H1 (cell line): Measurements from ENCODE around the gene SAMMSON. TPM values are rescaled to one million over a fixed set of nuclear protein-coding genes. Genes with fewer than 3 reads are reported as not detected.

ENCODE experiments used
- CTCF ChIA-PET: fragments of 300-600 bp; sonication (Branson Sonifier 250); formaldehyde crosslinking; loops from one replicate; lab custom pipeline; 2021; ENCODE audit not compliant: partially characterized antibody; lab: Charles Lee
- POLR2A ChIA-PET: fragments of 300-600 bp; sonication (Branson Sonifier 250); formaldehyde crosslinking; loops from one replicate; lab custom pipeline; 2021; ENCODE audit warnings: inconsistent platforms; ENCODE audit not compliant: partially characterized antibody; lab: Charles Lee
- DNase-seq, 2 experiments: peaks; one replicate each; pipeline versions ENCODE4 v3.0.0 to v3.0.0-alpha.2; 2010 to 2022; ENCODE audit warnings: low spot score in 2 of 2, low read depth in 1 of 2, mixed read lengths in 1 of 2
- FAIRE-seq: peaks from 2 replicates; lab custom pipeline; 2011; peaks lifted over from hg19 to GRCh38; lab: Jason Lieb, UNC
- H2AFZ ChIP-seq: 2 replicates; pipeline ENCODE4 v1.8.1; 2012; ENCODE audit warnings: low read length, inconsistent platforms
- H2AK5ac ChIP-seq: 2 replicates; pipeline ENCODE4 v1.6.1; 2013; ENCODE audit warnings: low read depth, low read length
- H2BK120ac ChIP-seq: replicated peaks from 2 replicates; pipeline ENCODE3; 2013; ENCODE audit warnings: low read depth, low read length, inconsistent platforms
- H2BK12ac ChIP-seq: 2 replicates; pipeline ENCODE4 v1.6.1; 2013; ENCODE audit warnings: low read depth, low read length
- H2BK15ac ChIP-seq: 2 replicates; pipeline ENCODE4 v1.6.1; 2013; ENCODE audit warnings: low read length
- H2BK20ac ChIP-seq: 2 replicates; pipeline ENCODE4 v1.6.1; 2013; ENCODE audit warnings: low read length
- H2BK5ac ChIP-seq: 2 replicates; pipeline ENCODE4 v1.6.1; 2013; ENCODE audit warnings: low read depth, low read length
- H3K14ac ChIP-seq: 2 replicates; pipeline ENCODE4 v1.6.1; 2013; ENCODE audit warnings: inconsistent platforms; ENCODE audit not compliant: insufficient read length
- H3K18ac ChIP-seq: 2 replicates; pipeline ENCODE4 v1.6.1; 2013; ENCODE audit warnings: low read length; ENCODE audit errors: extremely low read depth
- H3K23ac ChIP-seq: 2 replicates; pipeline ENCODE4 v1.6.1; 2013; ENCODE audit warnings: inconsistent platforms; ENCODE audit not compliant: insufficient read length
- H3K23me2 ChIP-seq: 2 replicates; pipeline ENCODE4 v1.6.1; 2013; ENCODE audit warnings: low read depth, low read length
- H3K27ac ChIP-seq: 2 replicates; pipeline ENCODE4 v1.6.1; 2011; ENCODE audit warnings: low read depth, low read length, inconsistent platforms
- H3K27me3 ChIP-seq, 4 experiments: replicated peaks in 1 of 4; 1 replicate in 1 of 4; 2 replicates in 3 of 4; pipeline versions ENCODE4 v1.6.1 to v1.8.1; 2011 to 2013; ENCODE audit warnings: low read length in 3 of 4, mild to moderate bottlenecking in 3 of 4, inconsistent platforms in 2 of 4, mixed read lengths in 2 of 4, moderate library complexity in 1 of 4; ENCODE audit not compliant: control insufficient read depth in 3 of 4, insufficient read depth in 3 of 4; ENCODE audit errors: extremely low read depth in 1 of 4
- H3K36me3 ChIP-seq, 4 experiments: 2 replicates each; pipeline versions ENCODE4 v1.6.1 to v1.8.1; 2011 to 2013; ENCODE audit warnings: mild to moderate bottlenecking in 4 of 4, low read length in 3 of 4, moderate library complexity in 2 of 4, control low read depth in 1 of 4, inconsistent platforms in 1 of 4; ENCODE audit not compliant: insufficient read depth in 4 of 4, control insufficient read depth in 2 of 4
- H3K4ac ChIP-seq: replicated peaks from 2 replicates; pipeline ENCODE3; 2013; ENCODE audit warnings: low read length, low read depth, mixed read lengths, inconsistent platforms; ENCODE audit not compliant: insufficient read length
- H3K4me1 ChIP-seq, 4 experiments: replicated peaks in 1 of 4; 1 replicate in 1 of 4; 2 replicates in 3 of 4; pipeline versions ENCODE4 v1.6.1 to v1.8.1; 2011 to 2013; ENCODE audit warnings: low read length in 3 of 4, inconsistent platforms in 2 of 4, mixed read lengths in 1 of 4; ENCODE audit not compliant: insufficient read depth in 4 of 4, control insufficient read depth in 3 of 4
- H3K4me2 ChIP-seq, 2 experiments: 2 replicates each; pipeline versions ENCODE4 v1.6.1 to v1.8.1; 2011 to 2013; ENCODE audit warnings: low read depth in 2 of 2, low read length in 2 of 2, control low read depth in 1 of 2, inconsistent platforms in 1 of 2, mild to moderate bottlenecking in 1 of 2; ENCODE audit not compliant: insufficient read depth in 1 of 2
- H3K4me3 ChIP-seq, 4 experiments: fragments of 200-600, 300-600 bp in 1 of 4; sonication (generic), shearing (Covaris generic), sonication (Bioruptor Twin) in 1 of 4; 2 replicates each; pipeline versions ENCODE4 v1.5.1 to v1.8.1; 2011 to 2016; ENCODE audit warnings: low read length in 4 of 4, low read depth in 3 of 4, control low read depth in 2 of 4, inconsistent platforms in 2 of 4, mild to moderate bottlenecking in 2 of 4, mixed read lengths in 1 of 4, moderate library complexity in 1 of 4; ENCODE audit not compliant: insufficient read depth in 2 of 4; ENCODE audit errors: extremely low read depth in 1 of 4
- H3K56ac ChIP-seq: replicated peaks from 2 replicates; pipeline ENCODE3; 2013; ENCODE audit warnings: low read depth, mild to moderate bottlenecking, mixed read lengths, low read length, inconsistent platforms; ENCODE audit not compliant: insufficient read length
- H3K79me1 ChIP-seq: 2 replicates; pipeline ENCODE4 v1.6.1; 2013; ENCODE audit warnings: low read depth, low read length, control low read depth
- H3K79me2 ChIP-seq, 2 experiments: 2 replicates each; pipeline versions ENCODE4 v1.6.1 to v1.8.1; 2012 to 2013; ENCODE audit warnings: low read length in 2 of 2, mild to moderate bottlenecking in 2 of 2, inconsistent platforms in 1 of 2; ENCODE audit not compliant: insufficient read depth in 2 of 2, control insufficient read depth in 1 of 2
- H3K9ac ChIP-seq, 4 experiments: replicated peaks in 1 of 4; 1 replicate in 1 of 4; 2 replicates in 3 of 4; pipeline versions ENCODE4 v1.6.1 to v1.8.1; 2011 to 2013; ENCODE audit warnings: low read depth in 3 of 4, low read length in 3 of 4, control low read depth in 2 of 4, mild to moderate bottlenecking in 2 of 4, moderate library complexity in 2 of 4, inconsistent platforms in 1 of 4; ENCODE audit errors: extremely low read depth in 1 of 4
- H3K9me3 ChIP-seq, 2 experiments: 2 replicates each; pipeline versions ENCODE4 v1.6.1 to v1.8.1; 2012 to 2013; ENCODE audit warnings: mild to moderate bottlenecking in 2 of 2, moderate library complexity in 2 of 2, control low read depth in 1 of 2, inconsistent platforms in 1 of 2, low read depth in 1 of 2, low read length in 1 of 2, mixed read lengths in 1 of 2; ENCODE audit not compliant: insufficient read depth in 2 of 2
- H4K20me1 ChIP-seq, 2 experiments: replicated peaks in 1 of 2; 2 replicates each; pipeline versions ENCODE3 to v1.8.1; 2011 to 2013; ENCODE audit warnings: inconsistent platforms in 2 of 2, low read length in 2 of 2, mild to moderate bottlenecking in 1 of 2; ENCODE audit not compliant: insufficient read depth in 2 of 2, control insufficient read depth in 1 of 2
- H4K5ac ChIP-seq: 2 replicates; pipeline ENCODE4 v1.6.1; 2013; ENCODE audit warnings: low read length, low read depth, mixed read lengths, inconsistent platforms; ENCODE audit not compliant: insufficient read length
- H4K8ac ChIP-seq: 2 replicates; pipeline ENCODE4 v1.8.0; 2013; ENCODE audit warnings: mild to moderate bottlenecking, moderate library complexity, low read length, inconsistent platforms; ENCODE audit not compliant: insufficient read depth; ENCODE audit errors: extremely low read depth
- H4K91ac ChIP-seq: replicated peaks from 2 replicates; pipeline ENCODE3; 2013; ENCODE audit warnings: low read length, mixed read lengths, inconsistent platforms; ENCODE audit not compliant: insufficient read length
- CBX5 ChIP-seq: fragments of 300-800, 300-1000 bp; sonication (generic); IDR thresholded peaks from 2 replicates; pipeline ENCODE4 v1.7.1; 2016; ENCODE audit warnings: antibody characterized with exemption, low read length, low read depth
- EP300 ChIP-seq, 2 experiments: IDR thresholded peaks; 1 replicate in 1 of 2; 2 replicates in 1 of 2; pipeline ENCODE4 v1.6.1; 2011 to 2012; ENCODE audit warnings: low read depth in 2 of 2, low read length in 2 of 2, mild to moderate bottlenecking in 2 of 2, borderline replicate concordance in 1 of 2, inconsistent platforms in 1 of 2, moderate library complexity in 1 of 2
- HDAC2 ChIP-seq, 2 experiments: fragments of 300-600 bp in 1 of 2; sonication (generic) in 1 of 2; IDR thresholded peaks; 2 replicates each; pipeline ENCODE4 v1.6.1; 2011 to 2012; ENCODE audit warnings: low read depth in 2 of 2, low read length in 2 of 2, mild to moderate bottlenecking in 2 of 2, moderate library complexity in 2 of 2, borderline replicate concordance in 1 of 2, inconsistent platforms in 1 of 2
- MAFK ChIP-seq: IDR thresholded peaks from 2 replicates; pipeline ENCODE4 v1.6.1; 2012; ENCODE audit warnings: low read depth, mild to moderate bottlenecking, improper control_type of control experiment, low read length
- NANOG ChIP-seq: IDR thresholded peaks from 2 replicates; pipeline ENCODE4 v1.6.1; 2011; ENCODE audit warnings: low read length, low read depth, mild to moderate bottlenecking, inconsistent platforms; ENCODE audit not compliant: insufficient read depth, poor library complexity, severe bottlenecking
- PHF8 ChIP-seq: fragments of 200-600 bp; sonication (generic); conservative IDR thresholded peaks from 2 replicates; pipeline ENCODE4 v1.7.1; 2012; ENCODE audit warnings: low read depth, mild to moderate bottlenecking, inconsistent platforms, low read length, moderate library complexity
- POLR2AphosphoS5 ChIP-seq: IDR thresholded peaks from 2 replicates; pipeline ENCODE4 v1.6.1; 2011; ENCODE audit warnings: low read depth, low read length
- SIRT6 ChIP-seq: IDR thresholded peaks from one replicate; pipeline ENCODE4 v1.7.1; 2012; ENCODE audit warnings: low read length, inconsistent platforms
- SIX5 ChIP-seq: IDR thresholded peaks from 2 replicates; pipeline ENCODE4 v1.6.1; 2011; ENCODE audit warnings: mild to moderate bottlenecking, low read depth, low read length
- SP1 ChIP-seq: IDR thresholded peaks from 2 replicates; pipeline ENCODE4 v1.6.1; 2011; ENCODE audit warnings: low read depth, low read length
- SRF ChIP-seq: IDR thresholded peaks from 2 replicates; pipeline ENCODE4 v1.6.1; 2011; ENCODE audit warnings: mild to moderate bottlenecking, low read depth, low read length, moderate library complexity
- TAF7 ChIP-seq: optimal IDR thresholded peaks from 2 replicates; pipeline ENCODE3; 2011; ENCODE audit warnings: low read depth, mild to moderate bottlenecking, inconsistent platforms, low read length, moderate library complexity, borderline replicate concordance
- ZNF274 ChIP-seq: IDR thresholded peaks from 2 replicates; pipeline ENCODE4 v1.7.0; 2012; ENCODE audit warnings: low read length, borderline replicate concordance; ENCODE audit errors: extremely low read depth
- polyA plus RNA-seq, 7 experiments: library from polyadenylated mRNA; depleted of rRNA in 3 of 7; stranded (reverse) in 5 of 7; unstranded in 2 of 7; fragments of >200 nt in 5 of 7; fragments of 200-250 nt in 2 of 7; gene quantifications; 1 replicate in 5 of 7; 2 replicates in 1 of 7; 4 replicates in 1 of 7; pipeline versions ENCODE4 v1.2.1 to v1.2.3, GENCODE V29; 2011 to 2013; ENCODE audit warnings: missing spikeins in 2 of 7, mixed read lengths in 2 of 7
- total RNA-seq: library from RNA; stranded (reverse); fragmentation: NEBNext Ultra II Directional; extraction: Animal tissue kit (Norgen Biotek cat#: 25700); gene quantifications from 2 replicates; pipeline ENCODE4 v1.2.1, GENCODE V29; 2021
- TF ChIP-seq, protein P1 (sequence below): IDR thresholded peaks from 2 replicates; pipeline ENCODE4 v1.6.1; 2011; ENCODE audit warnings: low read length, improper control_type of control experiment

Gene SAMMSON
- total and polyA plus RNA-seq, 2 of the 8 experiments (the other 6 are each of a cell fraction or from before 2014, with no cell fraction given), result not detected

- Histone ChIP-seq H4K5ac (no peak overlapping the region), H4K91ac (no peak overlapping the region), H2BK120ac (no peak overlapping the region), H3K14ac (no peak overlapping the region), H3K4me2 (no peak overlapping the region), H2AFZ (no peak overlapping the region), H3K4ac (no peak overlapping the region), H3K36me3 (no peaks in the 10 kb centered on the region), H3K4me3 (no peak overlapping the region), H2AK5ac (no peak overlapping the region), H2BK5ac (no peak overlapping the region), H3K79me2 (no peaks in the 10 kb centered on the region), H2BK20ac (no peak overlapping the region), H4K8ac (no peak overlapping the region), H4K20me1 (no peaks in the 10 kb centered on the region), H2BK12ac (no peak overlapping the region), H3K18ac (no peak overlapping the region), H3K9me3 (no peaks in the 10 kb centered on the region), H3K27me3 (no peaks in the 10 kb centered on the region), H3K4me1 (no peaks in the 10 kb centered on the region), H3K56ac (no peak overlapping the region), H3K23ac (no peak overlapping the region), H3K27ac (no peak overlapping the region), H3K79me1 (no peaks in the 10 kb centered on the region), H3K9ac (no peak overlapping the region), H2BK15ac (no peak overlapping the region), H3K23me2 (no peaks in the 10 kb centered on the region)
- DNase-seq (no peak), FAIRE-seq (no peak)
- TF ChIP-seq HDAC2 (IDR thresholded peaks at IDR 0.05; ENCODE audit: borderline replicate concordance in 1 of 2, low read depth in 2 of 2, low read length in 2 of 2) (no peak), ZNF274 (no peak), TAF7 (no peak), NANOG (no peak), SIRT6 (no peak), EP300 (IDR thresholded peaks at IDR 0.05; ENCODE audit: borderline replicate concordance in 1 of 2, low read depth in 2 of 2, low read length in 2 of 2) (no peak), CBX5 (no peak), PHF8 (no peak), SRF (no peak), SIX5 (no peak), SP1 (no peak), MAFK (no peak), POLR2AphosphoS5 (no peak)
- TF ChIP-seq, protein P1, sequence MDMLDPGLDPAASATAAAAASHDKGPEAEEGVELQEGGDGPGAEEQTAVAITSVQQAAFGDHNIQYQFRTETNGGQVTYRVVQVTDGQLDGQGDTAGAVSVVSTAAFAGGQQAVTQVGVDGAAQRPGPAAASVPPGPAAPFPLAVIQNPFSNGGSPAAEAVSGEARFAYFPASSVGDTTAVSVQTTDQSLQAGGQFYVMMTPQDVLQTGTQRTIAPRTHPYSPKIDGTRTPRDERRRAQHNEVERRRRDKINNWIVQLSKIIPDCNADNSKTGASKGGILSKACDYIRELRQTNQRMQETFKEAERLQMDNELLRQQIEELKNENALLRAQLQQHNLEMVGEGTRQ, result no peak
- POLR2A ChIA-PET, result no interaction called here
- CTCF ChIA-PET, result interaction anchor here (1.4 to 12.9 kb wide), 2 partner anchors 20 to 308 kb away, joined by 9 to 205 read pairs; no protein-coding TSS in a partner anchor
Observed at GRCh38 chr3:70085613-70086012, 86.1 kb downstream of the SAMMSON start.
